Esophagus (tissue), 2 donors: ENCODE data around the gene LRRC15. TPM values are rescaled to one million over a fixed set of nuclear protein-coding genes. Genes with fewer than 3 reads are reported as not detected.

Source experiments
- H3K27ac ChIP-seq, 2 donors: one replicate each; pipeline ENCODE4 v1.5.1; 2013; ENCODE audit warnings: low read depth in 2 of 2, mild to moderate bottlenecking in 2 of 2, inconsistent platforms in 1 of 2, low read length in 1 of 2, moderate library complexity in 1 of 2
- H3K27me3 ChIP-seq, 2 donors: one replicate each; pipeline ENCODE4 v1.6.1; 2013; ENCODE audit warnings: low read length in 2 of 2, control low read depth in 1 of 2, mild to moderate bottlenecking in 1 of 2; ENCODE audit not compliant: insufficient read depth in 2 of 2, control insufficient read depth in 1 of 2
- H3K36me3 ChIP-seq, 2 donors: one replicate each; pipeline ENCODE4 v1.6.1; 2013; ENCODE audit warnings: low read length in 1 of 2; ENCODE audit not compliant: control insufficient read depth in 2 of 2, insufficient read depth in 2 of 2
- H3K4me1 ChIP-seq, 2 donors: one replicate each; pipeline ENCODE4 v1.6.1; 2013; ENCODE audit warnings: low read length in 1 of 2; ENCODE audit not compliant: control insufficient read depth in 2 of 2, insufficient read depth in 2 of 2
- H3K4me3 ChIP-seq, 2 donors: one replicate each; pipeline ENCODE4 v1.5.1; 2013; ENCODE audit warnings: low read length in 2 of 2, mild to moderate bottlenecking in 2 of 2, low read depth in 1 of 2, moderate library complexity in 1 of 2
- H3K9me3 ChIP-seq, 2 donors: one replicate each; pipeline ENCODE4 v1.6.1; 2013; ENCODE audit warnings: mild to moderate bottlenecking in 2 of 2, low read depth in 1 of 2, low read length in 1 of 2, moderate library complexity in 1 of 2; ENCODE audit not compliant: control insufficient read depth in 2 of 2, insufficient read depth in 1 of 2
- WGBS, 2 donors: extraction: QIAGEN DNeasy Blood & Tissue Kit; methylation state at CpG; one replicate each; pipeline ENCODE4 v1.1.7; 2013; 5-methylcytosine and 5-hydroxymethylcytosine counted together
- polyA plus RNA-seq, 2 donors: library from polyadenylated mRNA; stranded (reverse); fragments of 200-250 nt; gene quantifications; one replicate each; pipeline ENCODE4 v1.2.3, GENCODE V29; 2013
- donor health status: healthy with polysubstance abuse.
- donor health status: Bipolar disorder and iron deficiency.

The LRRC15 gene
- polyA plus RNA-seq, 2 donors: 0.02 to 0.04 TPM

DNA sequence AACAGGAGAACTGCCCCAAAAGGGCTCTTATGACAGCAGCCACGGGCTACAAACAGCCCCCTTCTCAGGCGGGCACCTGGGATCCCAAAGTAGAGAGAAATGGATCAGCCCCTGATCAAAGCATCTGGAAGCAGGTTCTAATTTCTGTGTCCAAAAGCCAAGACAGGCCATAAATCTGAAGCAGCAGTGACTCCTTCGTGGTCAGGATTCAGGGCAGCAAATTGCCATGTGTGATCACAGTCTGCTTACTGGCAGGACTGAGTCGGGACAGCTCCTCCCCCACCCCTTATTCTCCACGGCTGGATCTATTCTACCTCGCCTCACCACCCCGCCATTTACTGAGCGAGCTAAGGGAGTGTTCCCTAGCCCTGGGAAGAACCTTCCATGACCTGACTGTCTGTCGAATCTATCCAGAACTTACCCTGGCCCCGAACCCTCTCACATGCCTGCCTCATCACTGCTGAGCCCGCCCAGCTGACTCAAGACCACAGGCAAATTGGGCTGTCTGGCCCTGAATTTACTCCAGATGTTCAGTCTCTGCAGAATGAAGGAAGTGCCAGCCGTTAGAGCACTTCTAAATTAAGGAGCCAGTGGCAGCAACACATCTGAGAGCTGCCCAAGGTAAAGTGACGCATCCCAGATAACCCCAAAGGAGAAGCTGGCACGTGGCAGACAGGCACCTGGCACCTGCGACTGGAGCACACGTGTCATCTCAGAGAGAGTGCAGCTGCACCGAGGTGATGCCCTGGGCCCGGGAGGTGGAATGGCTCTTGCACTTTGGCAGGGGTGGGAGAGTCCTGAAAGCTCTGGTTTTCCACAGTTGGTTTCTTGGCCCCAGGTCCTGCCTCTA is 1.3 kb downstream of the LRRC15 start:
- no peaks in the 10 kb centered on the region for H3K4me1 ChIP-seq
- H3K36me3 ChIP-seq: no peaks in the 10 kb centered on the region
- no peaks in the 10 kb centered on the region for H3K9me3 ChIP-seq
- WGBS, 2 donors: 61 to 70% methylated on average over 18 of the region's 18 CpGs
- H3K27ac ChIP-seq: no peak overlapping the region
- no peaks in the 10 kb centered on the region for H3K27me3 ChIP-seq
- H3K4me3 ChIP-seq: no peak overlapping the region

DNA sequence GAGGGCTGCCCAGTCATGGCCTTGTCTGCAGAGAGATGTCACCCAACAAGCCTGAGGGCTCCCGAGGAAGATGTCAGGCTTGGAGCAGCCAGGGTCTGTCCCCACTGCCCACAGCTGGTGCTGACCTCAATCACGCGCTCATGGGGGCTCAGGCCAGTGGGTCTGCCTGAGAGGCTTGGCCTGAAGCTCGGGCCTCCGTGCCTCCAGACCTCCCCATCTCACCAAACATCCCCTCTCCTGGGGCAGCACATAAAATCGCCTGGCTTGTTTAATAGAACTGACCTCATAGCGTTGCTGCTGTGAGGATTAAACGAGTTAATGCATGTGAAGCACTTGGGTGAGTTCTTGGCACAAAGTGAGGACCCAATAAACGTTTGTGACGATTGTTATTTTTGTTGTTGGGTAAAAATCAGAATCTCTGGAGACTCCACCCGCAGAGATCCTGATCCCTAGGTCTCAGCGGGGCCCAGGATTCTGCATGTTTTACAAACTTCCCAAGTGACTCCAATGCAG is 3.5 kb downstream of the LRRC15 start:
- H3K4me1 ChIP-seq: no peaks in the 10 kb centered on the region
- no peaks in the 10 kb centered on the region for H3K9me3 ChIP-seq
- 66 to 71% methylated on average over 12 of the region's 12 CpGs for WGBS, 2 donors
- H3K27me3 ChIP-seq: no peaks in the 10 kb centered on the region
- no peak overlapping the region for H3K27ac ChIP-seq
- no peaks in the 10 kb centered on the region for H3K36me3 ChIP-seq
- H3K4me3 ChIP-seq: no peak overlapping the region

DNA sequence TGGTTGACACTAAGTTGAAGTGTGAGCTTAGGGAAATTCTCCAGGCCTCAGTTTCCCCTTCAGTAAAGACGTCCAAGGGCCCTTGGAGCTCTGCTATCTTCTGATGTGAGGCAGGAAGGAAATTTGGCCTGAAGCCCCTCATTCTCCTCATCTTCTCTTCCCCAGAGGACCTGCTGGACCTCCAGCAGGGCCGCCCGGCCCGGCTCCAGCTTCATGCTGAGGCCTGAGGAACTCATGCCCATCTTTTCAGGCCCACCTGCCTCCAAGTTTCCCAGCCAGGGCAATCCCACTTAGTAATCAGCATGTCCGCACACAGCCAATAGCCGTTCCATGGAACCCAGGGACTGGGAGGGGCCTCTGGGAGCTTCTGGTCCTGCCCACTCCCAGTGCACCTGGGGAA is 4.0 kb downstream of the LRRC15 start:
- H3K4me3 ChIP-seq: no peak overlapping the region
- H3K4me1 ChIP-seq: no peaks in the 10 kb centered on the region
- 81 to 86% methylated on average over 6 of the region's 6 CpGs for WGBS, 2 donors
- H3K27ac ChIP-seq: no peak overlapping the region
- no peaks in the 10 kb centered on the region for H3K36me3 ChIP-seq
- no peaks in the 10 kb centered on the region for H3K9me3 ChIP-seq
- H3K27me3 ChIP-seq: no peaks in the 10 kb centered on the region

DNA sequence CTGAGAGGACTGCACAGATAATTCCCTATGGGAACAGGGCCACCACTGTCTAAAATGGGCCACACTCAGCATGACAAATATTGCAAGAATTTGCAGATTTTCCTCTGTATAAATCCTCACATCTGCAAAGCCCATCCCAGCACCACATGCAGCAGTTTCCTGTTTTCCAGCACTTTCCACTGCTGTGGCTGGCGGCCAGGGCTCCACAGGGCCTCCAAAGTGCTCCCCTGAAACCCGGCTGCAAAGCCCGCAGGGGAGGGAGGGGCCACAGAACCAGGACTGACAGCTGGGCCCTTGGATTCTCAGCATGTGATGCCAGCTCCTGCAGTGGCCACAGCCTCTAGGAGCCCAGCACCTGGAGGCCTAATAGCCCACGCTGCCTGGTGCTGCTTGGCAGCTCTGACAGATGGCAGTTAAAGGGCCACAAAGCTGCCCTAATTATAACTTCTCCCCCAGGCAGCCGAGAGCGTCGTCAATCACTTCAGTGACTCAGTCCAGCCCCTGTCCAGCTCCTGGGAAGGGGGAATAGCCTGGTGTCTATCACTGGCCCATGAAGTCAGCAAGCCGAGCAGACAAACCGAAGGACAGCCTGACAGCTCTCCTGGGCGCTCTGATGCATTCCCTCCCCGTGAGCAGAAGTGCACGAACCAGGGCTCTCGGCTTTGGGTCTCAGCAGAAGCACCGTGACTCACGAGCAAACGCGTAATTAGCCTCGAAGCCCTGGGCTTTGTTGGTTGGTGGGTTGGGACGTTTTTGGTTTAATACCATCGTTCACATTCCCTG is 4.7 kb downstream of the LRRC15 start:
- Histone ChIP-seq H3K4me3 (no peak overlapping the region), H3K9me3 (no peaks in the 10 kb centered on the region), H3K27me3 (no peaks in the 10 kb centered on the region), H3K4me1 (no peaks in the 10 kb centered on the region), H3K27ac (no peak overlapping the region), H3K36me3 (no peaks in the 10 kb centered on the region)
- whole genome bisulfite sequencing, 2 donors: 44 to 60% methylated on average over 20 of the region's 20 CpGs

DNA sequence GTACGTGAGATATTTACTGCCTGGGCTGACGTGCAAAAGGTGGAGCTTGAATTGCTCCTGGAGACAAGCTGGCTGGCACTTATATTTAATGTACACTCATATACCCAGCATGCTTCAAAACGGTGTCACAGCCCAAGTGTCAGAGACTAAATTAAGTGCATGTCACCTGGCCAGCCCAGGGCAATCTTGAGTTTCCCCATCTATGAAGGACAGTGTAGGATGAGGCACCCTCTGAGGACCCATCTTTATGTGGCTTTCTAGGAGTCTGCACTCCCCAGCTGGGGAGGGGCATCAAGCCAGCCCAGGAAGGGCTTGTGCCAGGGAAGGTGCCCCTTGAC is 5.3 kb downstream of the LRRC15 start:
- H3K27me3 ChIP-seq: no peaks in the 10 kb centered on the region
- no peaks in the 10 kb centered on the region for H3K9me3 ChIP-seq
- H3K36me3 ChIP-seq: no peaks in the 10 kb centered on the region
- no peak overlapping the region for H3K27ac ChIP-seq
- no peak overlapping the region for H3K4me3 ChIP-seq
- 58 to 65% methylated on average over 3 of the region's 3 CpGs for WGBS, 2 donors
- no peaks in the 10 kb centered on the region for H3K4me1 ChIP-seq

DNA sequence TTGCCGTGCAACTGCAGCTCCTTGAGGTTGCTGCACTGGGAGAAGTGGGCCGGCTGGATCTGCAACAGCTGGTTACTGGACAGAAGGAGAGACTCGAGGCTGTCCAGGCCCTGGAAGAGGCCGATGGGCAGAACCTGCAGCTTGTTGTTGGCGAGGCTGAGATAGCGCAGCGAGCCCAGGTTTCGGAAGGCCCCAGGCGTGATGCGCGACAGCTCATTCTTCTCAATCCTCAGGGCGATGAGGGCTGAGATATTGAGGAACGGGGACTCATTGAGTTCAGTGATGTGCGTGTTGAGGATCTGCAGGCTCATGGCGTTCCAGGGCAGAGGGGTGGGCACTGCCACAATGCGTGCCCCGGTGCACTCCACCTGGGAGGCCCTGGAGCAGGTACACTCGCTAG is 9.0 kb downstream of the LRRC15 start:
- H3K4me3 ChIP-seq: no peak overlapping the region
- no peak overlapping the region for H3K27ac ChIP-seq
- 90 to 93% methylated on average over 18 of the region's 18 CpGs for WGBS, 2 donors
- no peaks in the 10 kb centered on the region for H3K27me3 ChIP-seq
- no peaks in the 10 kb centered on the region for H3K36me3 ChIP-seq
- H3K4me1 ChIP-seq: no peaks in the 10 kb centered on the region
- peaks cover 0 to 4% of the 10 kb centered on the region in 2 donors for H3K9me3 ChIP-seq

DNA sequence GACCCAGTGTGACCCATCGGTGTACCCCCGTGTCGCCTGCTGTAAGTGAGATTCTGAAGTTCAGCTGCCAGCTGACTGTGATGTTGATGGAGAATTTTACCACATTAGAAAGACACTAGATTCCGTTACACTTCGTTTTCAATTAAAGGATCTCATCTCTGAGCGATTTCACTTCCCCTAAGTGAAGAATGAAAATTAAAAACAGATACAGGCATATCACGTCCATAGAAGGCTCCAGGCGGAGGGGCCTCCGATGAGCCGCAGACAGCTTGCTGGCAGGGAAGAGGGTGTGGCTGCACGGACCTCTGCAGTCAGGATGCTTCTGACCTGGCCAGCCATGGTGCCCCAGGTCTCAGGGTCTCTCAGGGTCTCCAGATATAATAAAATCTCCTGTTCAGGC is 11.9 kb downstream of the LRRC15 start:
- H3K9me3 ChIP-seq: peaks cover 0 to 4% of the 10 kb centered on the region in 2 donors
- H3K36me3 ChIP-seq: no peaks in the 10 kb centered on the region
- 83 to 86% methylated on average over 11 of the region's 11 CpGs for WGBS, 2 donors
- H3K27ac ChIP-seq: no peak overlapping the region
- no peaks in the 10 kb centered on the region for H3K27me3 ChIP-seq
- H3K4me1 ChIP-seq: no peaks in the 10 kb centered on the region
- no peak overlapping the region for H3K4me3 ChIP-seq

DNA sequence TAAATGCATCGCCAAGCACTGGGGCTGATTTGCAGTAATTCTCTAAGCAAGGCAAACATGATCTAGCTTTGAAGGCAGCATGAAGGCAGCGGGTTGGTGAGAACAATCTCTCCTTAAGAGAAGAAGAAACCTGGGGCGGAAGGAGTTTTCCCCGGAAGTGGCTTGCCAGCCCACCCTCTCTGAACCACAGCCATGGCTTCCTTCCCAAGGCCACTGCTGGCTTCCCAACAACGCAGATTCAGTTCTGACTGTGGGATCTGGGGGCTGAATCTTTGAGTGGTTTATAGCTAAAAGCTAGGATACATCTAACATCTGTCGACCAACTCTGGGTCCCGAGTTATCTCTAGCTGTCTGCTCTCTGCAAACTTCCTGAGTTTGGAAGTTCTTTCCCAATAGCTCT is 14.2 kb downstream of the LRRC15 start:
- WGBS, 2 donors: 75 to 81% methylated on average over 7 of the region's 7 CpGs
- peaks cover 0 to 4% of the 10 kb centered on the region in 2 donors for H3K9me3 ChIP-seq
- H3K36me3 ChIP-seq: no peaks in the 10 kb centered on the region
- H3K27me3 ChIP-seq: no peaks in the 10 kb centered on the region
- no peaks in the 10 kb centered on the region for H3K4me1 ChIP-seq
- H3K4me3 ChIP-seq: no peak overlapping the region
- H3K27ac ChIP-seq: no peak overlapping the region

DNA sequence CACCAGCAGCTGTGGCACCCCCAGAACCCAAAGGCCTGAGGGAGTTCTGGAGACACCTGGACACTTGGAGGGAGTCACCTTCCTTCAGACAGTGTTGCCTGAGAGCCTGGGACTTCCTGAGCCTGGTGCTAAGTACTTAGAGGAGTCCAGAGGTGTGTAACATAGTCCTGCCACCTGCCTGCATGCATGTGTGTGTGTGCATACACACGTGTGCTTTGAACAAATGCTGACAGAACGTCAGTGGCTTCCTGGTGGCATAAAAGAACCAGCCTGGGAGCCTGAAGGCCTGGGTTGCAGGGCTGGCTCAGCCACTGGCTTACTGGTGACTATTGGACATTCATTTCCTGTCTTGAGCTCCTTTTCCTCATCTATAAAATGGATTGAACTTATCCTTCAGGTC is 15.2 kb downstream of the LRRC15 start:
- Histone ChIP-seq H3K9me3 (peaks cover 0 to 4% of the 10 kb centered on the region in 2 donors), H3K36me3 (no peaks in the 10 kb centered on the region), H3K4me1 (no peaks in the 10 kb centered on the region), H3K4me3 (no peak overlapping the region), H3K27ac (peak overlapping the region in 1 of 2 donors; percentile 45), H3K27me3 (no peaks in the 10 kb centered on the region)
- 64 to 65% methylated on average over 2 of the region's 2 CpGs for WGBS, 2 donors
